BJ (cell line): ENCODE results near the gene ACADVL. TPM values are rescaled to one million over a fixed set of nuclear protein-coding genes. Genes with fewer than 3 reads are reported as not detected.

Source experiments
- CTCF ChIA-PET: fragments of 350-600 bp; formaldehyde crosslinking; extraction: SDS; loops from one replicate; lab custom pipeline; 2021; ENCODE audit warnings: antibody characterized with exemption, inconsistent platforms; lab: Yijun Ruan, JAX
- POLR2A ChIA-PET: fragments of 300-600 bp; sonication (Branson Sonifier 250); formaldehyde crosslinking; extraction: SDS; loops from one replicate; lab custom pipeline; 2021; ENCODE audit warnings: antibody characterized with exemption; lab: Charles Lee
- DNase-seq: peaks from one replicate; pipeline ENCODE4 v3.0.0-alpha.2; 2011; ENCODE audit warnings: low read depth
- H3K27me3 ChIP-seq: 2 replicates; pipeline ENCODE4 v1.6.0; 2011; ENCODE audit warnings: low read length; ENCODE audit not compliant: control insufficient read depth, insufficient read depth
- H3K36me3 ChIP-seq: 2 replicates; pipeline ENCODE4 v1.5.1; 2011; ENCODE audit warnings: low read length; ENCODE audit not compliant: control insufficient read depth, insufficient read depth
- H3K4me3 ChIP-seq: 2 replicates; pipeline ENCODE4 v1.5.1; 2011; ENCODE audit warnings: low read depth, mild to moderate bottlenecking, control low read depth, low read length
- CTCF ChIP-seq: IDR thresholded peaks from 2 replicates; pipeline ENCODE4 v1.5.1; 2011; ENCODE audit warnings: low read depth, mild to moderate bottlenecking, control low read depth, inconsistent platforms, low read length, moderate library complexity; ENCODE audit not compliant: insufficient read depth
- polyA plus RNA-seq: library from polyadenylated mRNA; depleted of rRNA; stranded (reverse); fragments of >200 nt; gene quantifications from 2 replicates; pipeline ENCODE4 v1.2.3, GENCODE V29; 2011

ACADVL gene
- polyA plus RNA-seq, 1 experiment, result 517 TPM

DNA sequence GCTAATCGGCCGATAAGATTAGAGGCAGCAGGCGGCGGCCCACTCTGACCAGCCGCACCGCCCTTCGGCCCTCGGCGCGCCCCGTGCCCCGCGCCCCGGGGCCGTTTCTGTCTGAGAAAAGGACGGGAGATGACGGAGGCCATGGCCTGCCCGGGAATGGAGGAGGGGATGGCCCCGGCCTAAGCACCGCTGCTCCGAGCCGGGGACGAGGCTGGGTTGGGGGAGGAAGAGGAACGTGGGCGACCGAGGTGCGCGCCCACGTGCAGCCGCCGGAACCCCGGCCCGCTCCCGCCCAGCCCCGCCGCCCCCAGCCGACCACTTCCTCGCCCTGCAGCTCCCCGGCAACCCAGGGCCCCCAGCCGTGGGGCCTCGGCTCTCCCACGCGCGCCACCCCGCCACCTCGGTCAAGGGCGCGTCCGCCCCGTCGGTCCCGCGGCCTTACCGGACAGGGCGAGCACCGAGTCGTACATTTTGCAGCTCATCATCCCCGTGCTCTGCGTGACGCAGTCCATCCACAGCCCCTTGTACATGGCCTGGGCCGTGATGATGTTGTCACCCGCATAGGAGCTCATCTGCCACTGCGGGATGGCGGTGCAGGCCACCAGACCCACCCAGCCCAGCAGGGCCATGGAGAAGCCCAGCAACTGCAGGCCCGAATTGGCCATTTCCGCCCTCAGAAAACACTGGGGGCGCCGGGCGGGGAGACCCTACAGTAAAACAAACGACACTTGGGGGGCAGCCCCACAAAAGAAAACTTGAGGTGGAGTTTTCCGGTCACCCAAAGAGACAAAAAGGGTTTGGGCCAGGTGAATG lies 41.8 kb downstream of the ACADVL start:
- Histone ChIP-seq H3K4me3 (peak overlapping the region; percentile 23), H3K36me3 (peaks cover 6% of the 10 kb centered on the region; the same call in 1 of the 2 replicates), H3K27me3 (no peaks in the 10 kb centered on the region)
- CTCF ChIA-PET, result no interaction called here
- POLR2A ChIA-PET, result no interaction called here
- no peak for DNase-seq
- no peak for TF ChIP-seq CTCF

DNA sequence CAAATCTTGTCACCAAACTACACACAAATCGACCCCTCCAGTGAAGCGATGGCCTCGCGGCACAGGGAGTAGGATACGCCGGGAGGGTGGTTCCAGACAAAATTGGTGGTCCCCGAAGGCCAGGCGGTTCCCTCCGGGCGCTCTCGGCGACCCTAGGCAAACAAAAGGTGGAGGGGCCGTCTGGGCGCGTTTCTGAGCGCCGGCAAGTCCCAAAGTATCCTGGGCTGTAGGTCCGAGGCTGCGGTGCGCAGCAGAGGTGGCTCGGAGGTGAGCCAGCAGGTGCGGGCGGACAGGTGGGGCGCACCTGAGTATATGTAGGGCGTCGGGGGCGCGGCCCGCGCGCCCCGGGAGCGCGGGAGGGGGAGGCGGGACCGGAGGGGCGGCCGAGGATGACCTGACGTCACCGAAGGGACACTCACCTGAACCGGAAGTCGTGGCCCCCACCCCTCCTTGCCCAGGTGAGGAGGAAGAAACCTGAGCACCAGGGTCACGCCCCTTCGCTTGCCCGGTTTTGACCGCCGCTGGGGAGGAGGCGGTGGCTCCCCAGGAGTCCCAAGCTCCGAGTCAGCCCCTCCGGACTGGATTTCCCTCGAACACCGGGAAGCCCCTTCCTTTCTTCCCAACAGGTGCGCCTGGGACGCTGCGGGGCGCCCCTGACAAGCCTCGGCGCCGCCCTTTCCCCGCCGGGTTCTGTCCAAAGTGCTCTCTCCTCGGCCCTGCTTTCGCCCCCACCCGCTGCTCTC lies 42.6 kb downstream of the ACADVL start, which contains the start of gene CLDN7:
Gene CLDN7 (minus strand): TSS at position 287 of the 743 bp plus-strand sequence. CDS start 435 bp downstream, outside the sequence.
- H3K27me3 ChIP-seq, result no peaks in the 10 kb centered on the region
- CTCF ChIA-PET, result interaction anchor here (0.7 kb wide), 1 partner anchor 1674 kb away, joined by 3 read pairs; no protein-coding TSS in a partner anchor
- peaks cover 4% of the 10 kb centered on the region; the same call in 1 of the 2 replicates for H3K36me3 ChIP-seq
- DNase-seq, result no peak
- H3K4me3 ChIP-seq, result peak within 1 kb of the TSS; percentile 23
- TF ChIP-seq CTCF, result no peak
- POLR2A ChIA-PET, result no interaction called here

DNA sequence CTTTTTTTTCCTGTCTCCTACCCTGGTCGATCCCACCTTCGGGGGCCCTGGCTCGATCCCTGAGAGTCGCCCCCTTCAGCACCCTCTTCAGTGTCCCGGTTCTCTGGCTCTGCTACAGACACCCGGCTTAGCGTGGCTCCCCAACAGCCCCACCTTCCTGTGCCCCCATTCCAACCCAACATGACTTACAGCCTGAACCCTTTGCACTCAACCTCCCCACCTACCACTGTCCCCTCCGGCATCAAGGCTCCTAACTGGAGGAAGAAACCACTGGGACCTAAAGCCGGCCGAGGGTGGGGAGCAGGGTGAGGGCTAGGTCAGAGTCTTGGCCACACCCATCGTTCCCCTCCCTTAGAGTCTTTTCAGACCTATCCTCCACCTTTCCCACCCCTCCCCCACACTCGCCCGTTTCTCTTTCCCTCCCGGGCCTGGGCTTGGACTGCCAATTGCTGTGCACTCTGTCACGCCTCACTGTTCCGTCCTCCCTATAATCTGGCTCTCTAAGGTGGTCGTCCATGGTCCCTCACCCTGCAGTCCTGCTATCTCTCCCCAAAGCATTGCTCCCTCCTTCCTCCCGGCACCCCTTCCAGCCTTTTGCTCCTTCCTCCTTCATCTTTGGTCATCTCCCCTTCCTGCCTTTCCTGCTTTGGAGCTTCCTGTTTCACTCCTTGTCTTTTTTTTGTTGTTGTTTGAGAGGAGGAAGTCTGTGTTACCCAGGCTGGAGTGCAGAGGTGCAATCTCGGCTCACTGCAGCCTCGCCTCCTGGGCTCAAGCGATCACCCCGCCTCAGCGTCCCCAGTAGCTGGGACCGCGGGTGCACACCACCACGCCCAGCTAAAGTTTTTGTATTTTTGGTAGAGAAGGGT lies 43.4 kb downstream of the ACADVL start:
- CTCF ChIA-PET, result interaction anchor here (0.7 kb wide), 1 partner anchor 1675 kb away, joined by 3 read pairs; no protein-coding TSS in a partner anchor
- no peak for DNase-seq
- TF ChIP-seq CTCF, result no peak
- Histone ChIP-seq H3K36me3 (peaks cover 4% of the 10 kb centered on the region; the same call in 1 of the 2 replicates), H3K4me3 (no peak overlapping the region), H3K27me3 (no peaks in the 10 kb centered on the region)
- POLR2A ChIA-PET, result no interaction called here

GRCh38 chr17:7263801-7264078 lies 44.0 kb downstream of the ACADVL start:
- ChIA-PET POLR2A (no interaction called here), CTCF (interaction anchor here (0.6 kb wide), 1 partner anchor 1389 kb away, joined by 3 read pairs; no protein-coding TSS in a partner anchor)
- Histone ChIP-seq H3K27me3 (no peaks in the 10 kb centered on the region), H3K4me3 (no peak overlapping the region), H3K36me3 (peaks cover 1% of the 10 kb centered on the region; the same call in 1 of the 2 replicates)
- TF ChIP-seq CTCF, result no peak
- DNase-seq, result no peak
